Mucosa of descending colon (tissue), 3 donors: Measurements from ENCODE around the gene IQCM. TPM values are rescaled to one million over a fixed set of nuclear protein-coding genes. Genes with fewer than 3 reads are reported as not detected.
"Not testable (repeated sequence)": the region's sequence is repeated elsewhere in the genome, so short reads cannot be mapped to it uniquely, and the experiment has no call there.

Experiments
- ATAC-seq: fragments of 200-7000 bp; cut with Tn5 transposase; one replicate; pipeline ENCODE4 v1.9.1; 2020; ENCODE audit warnings: mild to moderate bottlenecking, moderate library complexity
- DNase-seq, 3 donors: peaks; one replicate each; pipeline ENCODE4 v3.0.0-alpha.2; 2020
- H3K36me3 ChIP-seq: fragments of 200-600 bp; one replicate; pipeline ENCODE4 v1.8.0; 2021; ENCODE audit warnings: low read depth, mild to moderate bottlenecking
- H3K4me1 ChIP-seq: fragments of 200-600 bp; one replicate; pipeline ENCODE4 v1.8.0; 2021; ENCODE audit warnings: low read depth, mild to moderate bottlenecking
- H3K4me3 ChIP-seq: fragments of 200-600 bp; one replicate; pipeline ENCODE4 v1.8.0; 2021; ENCODE audit warnings: mild to moderate bottlenecking
- H3K9me3 ChIP-seq: fragments of 200-600 bp; one replicate; pipeline ENCODE4 v1.8.0; 2021; ENCODE audit warnings: mild to moderate bottlenecking
- CTCF ChIP-seq: fragments of 200-600 bp; IDR thresholded peaks from one replicate; pipeline ENCODE4 v1.8.0; 2022; ENCODE audit warnings: antibody characterized with exemption, mild to moderate bottlenecking
- intact Hi-C, 2 donors: fragments of 100-400 bp; cut with DNase I in 1 of 2; cut with micrococcal nuclease in 1 of 2; formaldehyde crosslinking; loops; one replicate each; pipeline versions ENCODE4 v1.11.0 to v1.11.1; 2022; cut with DNase I, micrococcal nuclease
- total RNA-seq, 3 donors: library from RNA; stranded (reverse); fragmentation: NEBNext Ultra II Directional in 2 of 3; extraction: Animal tissue kit (Norgen Biotek cat#: 25700) in 2 of 3; gene quantifications; one replicate each; pipeline versions ENCODE4 v1.2.1 to v1.2.4, GENCODE V29; 2021 to 2023
- donor health status: DM: no; HTN: no; CAD: no; lungs with moderate emphysema.
- donor health status: DM: no; HTN: no; CAD: no.
- donor health status: DM: no; HTN: yes; CAD: no.

IQCM gene
- total RNA-seq, 3 donors from 2014 or later, result 3.0 to 16.8 (median 5.2) TPM

- TF ChIP-seq CTCF, result no peak
- ATAC-seq, result no peak
Measured at GRCh38 chr4:149347139-149347538, 468.5 kb downstream of the IQCM start.

GRCh38 chr4:149345424-149345823 is 470.2 kb downstream of the IQCM start:
- no peaks in the 10 kb centered on the region for H3K36me3 ChIP-seq
- intact Hi-C loops, result no loop called here
- no peaks in the 10 kb centered on the region for H3K4me1 ChIP-seq
- DNase-seq, result no peak
- no peak for TF ChIP-seq CTCF
- H3K4me3 ChIP-seq, result no peak overlapping the region
- no peak for ATAC-seq
- no peaks in the 10 kb centered on the region for H3K9me3 ChIP-seq

More at GRCh38 chr4:149347139-149347538, 468.5 kb downstream of the IQCM start:
- H3K36me3 ChIP-seq, result no peaks in the 10 kb centered on the region
- DNase-seq, result no peak
- no peaks in the 10 kb centered on the region for H3K9me3 ChIP-seq
- intact Hi-C loops, result no loop called here
- H3K4me3 ChIP-seq, result no peak overlapping the region
- H3K4me1 ChIP-seq, result no peaks in the 10 kb centered on the region

DNA sequence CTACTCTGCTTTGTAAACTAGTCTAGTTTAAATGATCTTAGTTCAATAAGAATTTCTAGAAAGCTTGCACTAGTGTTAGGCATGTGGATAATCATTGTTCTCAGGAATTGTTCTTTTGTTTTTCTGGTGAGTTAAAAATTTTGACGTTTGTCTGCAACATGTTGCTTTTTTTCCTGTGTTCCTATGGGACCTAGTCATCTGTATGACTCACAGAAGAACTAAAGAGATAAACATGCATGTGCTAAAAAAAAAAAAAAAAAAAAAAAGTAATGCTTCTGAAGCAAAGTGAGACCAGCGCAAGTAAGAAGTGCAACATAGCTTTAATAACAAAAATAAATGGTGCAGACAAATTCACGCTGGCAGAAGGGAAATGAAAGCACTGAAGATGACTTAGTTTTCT is 471.2 kb downstream of the IQCM start:
- ATAC-seq (no peak), DNase-seq (no peak)
- Histone ChIP-seq H3K4me3 (no peak overlapping the region), H3K36me3 (no peaks in the 10 kb centered on the region), H3K4me1 (no peaks in the 10 kb centered on the region), H3K9me3 (no peaks in the 10 kb centered on the region)
- TF ChIP-seq CTCF, result no peak
- intact Hi-C loops, result no loop called here

DNA sequence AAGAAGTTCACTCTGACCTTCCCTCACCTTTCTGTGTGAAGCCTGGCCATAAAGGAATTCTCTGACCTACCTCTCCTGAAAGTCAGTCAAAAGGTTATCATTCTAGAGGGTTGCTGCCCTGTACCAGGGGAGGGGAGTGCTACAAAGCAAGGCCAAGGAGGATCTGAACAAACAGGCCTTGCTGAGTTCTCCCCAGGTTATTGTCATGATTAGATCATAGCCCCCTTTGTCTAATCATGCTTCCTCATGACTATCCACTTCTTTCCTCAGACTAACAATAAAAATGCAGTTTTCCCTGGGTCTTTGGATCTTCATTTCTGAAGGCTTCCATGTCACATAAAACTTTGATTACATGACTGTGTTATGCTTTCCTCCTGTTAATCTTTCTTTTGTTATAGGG is 472.0 kb downstream of the IQCM start:
- H3K36me3 ChIP-seq, result no peaks in the 10 kb centered on the region
- no peak for DNase-seq
- no peaks in the 10 kb centered on the region for H3K9me3 ChIP-seq
- TF ChIP-seq CTCF, result no peak
- intact Hi-C loops, result no loop called here
- H3K4me3 ChIP-seq, result no peak overlapping the region
- no peak for ATAC-seq
- no peaks in the 10 kb centered on the region for H3K4me1 ChIP-seq

DNA sequence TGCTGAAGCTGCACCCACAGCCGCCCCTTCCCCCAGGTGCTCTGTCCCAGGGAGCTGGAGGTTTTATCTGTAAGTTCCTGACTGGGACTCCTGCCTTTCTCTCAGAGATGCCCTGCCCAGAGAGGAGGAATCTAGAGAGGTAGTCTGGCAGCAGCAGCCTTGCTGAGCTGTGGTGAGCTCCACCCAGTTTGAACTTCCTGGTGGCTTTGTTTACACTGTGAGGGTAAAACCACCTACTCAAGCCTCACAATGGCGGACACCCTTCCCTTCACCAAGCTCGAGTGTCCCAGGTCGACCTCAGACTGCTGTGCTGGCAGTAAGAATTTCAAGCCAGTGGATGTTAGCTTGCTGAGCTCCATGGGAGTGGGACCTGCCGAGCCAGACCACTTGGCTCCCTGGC is 474.5 kb downstream of the IQCM start:
- ATAC-seq, H3K36me3 ChIP-seq, intact Hi-C loops, H3K4me1 ChIP-seq, H3K9me3 ChIP-seq, H3K4me3 ChIP-seq, DNase-seq: not testable (repeated sequence)

DNA sequence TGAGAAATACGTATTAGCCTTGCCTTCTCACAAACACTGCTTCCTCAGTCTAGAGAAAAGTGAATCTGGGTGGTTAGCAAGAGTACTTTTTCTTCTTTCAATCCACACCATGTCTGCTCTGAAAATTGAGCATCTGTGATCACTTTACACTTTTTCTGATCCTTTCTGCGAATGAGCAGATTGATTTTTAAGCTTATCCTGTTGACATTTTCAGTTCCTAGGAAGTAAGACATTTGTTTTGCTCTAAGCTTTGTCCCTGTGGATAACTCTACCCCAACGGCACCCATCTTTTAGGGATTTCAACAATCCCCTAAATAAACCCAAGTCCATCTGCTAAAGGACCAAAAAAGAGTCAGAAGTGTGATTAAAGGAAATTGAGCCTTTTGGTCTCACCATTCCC is 487.5 kb downstream of the IQCM start:
- no peak for TF ChIP-seq CTCF
- DNase-seq, result no peak
- H3K9me3 ChIP-seq, result peaks cover under 1% of the 10 kb centered on the region
- H3K36me3 ChIP-seq, result no peaks in the 10 kb centered on the region
- intact Hi-C loops, result no loop called here
- H3K4me3 ChIP-seq, result no peak overlapping the region
- no peak for ATAC-seq
- no peaks in the 10 kb centered on the region for H3K4me1 ChIP-seq
